Testis (tissue), 3 donors: Measurements from ENCODE around the gene NEUROG1. TPM values are rescaled to one million over a fixed set of nuclear protein-coding genes. Genes with fewer than 3 reads are reported as not detected.
A peak's percentile ranks its signal among the peaks of the same experiment; 100 is the strongest.

ENCODE experiments used
- DNase-seq: peaks from one replicate; pipeline ENCODE4 v3.0.0-alpha.2; 2019
- H3K27ac ChIP-seq, 2 donors: fragments of 200-600 bp; sonication (generic); one replicate each; pipeline ENCODE4 v1.5.1; 2019
- H3K27me3 ChIP-seq: fragments of 200-600 bp; sonication (generic); one replicate; pipeline ENCODE4 v1.5.1; 2019
- H3K36me3 ChIP-seq: fragments of 200-600 bp; sonication (generic); one replicate; pipeline ENCODE4 v1.5.1; 2017; ENCODE audit warnings: low read depth; ENCODE audit errors: missing control alignments
- H3K4me1 ChIP-seq: fragments of 200-600 bp; sonication (generic); one replicate; pipeline ENCODE4 v1.5.1; 2019
- H3K4me3 ChIP-seq, 2 donors: fragments of 200-600 bp; sonication (generic); one replicate each; pipeline ENCODE4 v1.5.1; 2017 to 2019
- H3K9me3 ChIP-seq: fragments of 200-600 bp; sonication (generic); one replicate; pipeline ENCODE4 v1.5.1; 2017
- POLR2A ChIP-seq: fragments of 450-650 bp; IDR thresholded peaks from one replicate; pipeline ENCODE4 v1.6.1; 2017; ENCODE audit warnings: antibody characterized with exemption, mild to moderate bottlenecking, moderate library complexity
- WGBS, 2 donors: methylation state at CpG; one replicate each; pipeline ENCODE4 v1.1.5; 2018; 5-methylcytosine and 5-hydroxymethylcytosine counted together
- intact Hi-C: fragments of 100-400 bp; cut with DNase I; formaldehyde crosslinking; loops from one replicate; pipeline ENCODE4 v1.15.1; 2023; ENCODE audit warnings: low total_unique reads
- polyA plus RNA-seq: library from polyadenylated mRNA; stranded (reverse); fragments of 350-450 nt; fragmentation: Illumina TruSeq; extraction: RNeasy Lipid Tissue Mini Kit (QIAGEN cat#74804); gene quantifications from one replicate; pipeline ENCODE4 v1.2.3, GENCODE V29; 2014; ENCODE audit warnings: low read depth, low replicate concordance; ENCODE audit not compliant: insufficient read depth
- total RNA-seq, 2 donors: library from RNA; depleted of rRNA; stranded (reverse); fragments of >200 nt; gene quantifications; one replicate each; pipeline ENCODE4 v1.2.3, GENCODE V29; 2016
- TF ChIP-seq, protein P1 (sequence below), 3 experiments: fragments of 450-650 bp in 2 of 3; fragments of 200-600 bp in 1 of 3; sonication (generic) in 1 of 3; IDR thresholded peaks; one replicate each; pipeline ENCODE4 v1.5.1; 2016 to 2019; ENCODE audit warnings: antibody characterized with exemption in 3 of 3, mild to moderate bottlenecking in 2 of 3, moderate library complexity in 1 of 3

The NEUROG1 gene
- total and polyA plus RNA-seq, 3 donors from 2014 or later = not detected

DNA sequence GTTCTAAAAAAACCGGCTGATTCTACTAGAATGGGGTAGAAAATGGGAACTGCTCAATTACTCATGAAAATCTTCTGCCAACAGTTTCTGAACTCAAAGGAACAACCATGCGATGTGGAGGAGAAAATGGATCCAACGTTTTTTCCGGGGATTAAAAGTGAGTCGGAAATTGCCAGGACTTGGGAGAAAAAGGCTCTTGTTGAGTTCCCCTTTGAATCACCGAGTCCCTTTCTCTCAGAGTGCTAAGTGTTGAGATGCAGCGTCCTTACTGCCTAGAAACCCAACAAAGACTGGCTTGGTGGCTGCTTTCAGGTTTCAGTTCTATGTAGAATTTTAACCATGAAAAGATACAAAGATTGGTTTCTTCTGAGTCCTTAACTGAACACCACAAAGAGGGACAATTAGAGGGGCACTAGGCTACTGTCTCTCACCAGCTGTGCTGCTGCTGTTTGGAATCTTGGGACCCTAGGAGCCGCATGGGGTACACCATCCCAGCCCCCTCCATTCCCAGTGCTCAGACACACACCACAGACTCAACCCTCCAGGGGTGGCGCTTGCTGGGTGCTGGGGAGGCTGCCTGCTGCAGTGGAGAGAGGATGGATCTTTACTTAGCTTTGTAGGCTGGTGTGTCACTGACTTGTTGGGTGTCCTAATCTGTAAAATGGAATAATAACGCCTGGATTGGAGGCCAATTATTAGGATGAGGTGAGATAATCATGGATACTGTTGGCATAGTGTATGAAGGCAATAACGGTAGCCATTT lies 21.5 kb upstream of the NEUROG1 start:
- intact Hi-C loops = no loop called here
- no peaks in the 10 kb centered on the region for H3K4me1 ChIP-seq
- 80 to 84% methylated on average over 11 of the region's 11 CpGs for WGBS, 2 donors
- TF ChIP-seq, protein P1, sequence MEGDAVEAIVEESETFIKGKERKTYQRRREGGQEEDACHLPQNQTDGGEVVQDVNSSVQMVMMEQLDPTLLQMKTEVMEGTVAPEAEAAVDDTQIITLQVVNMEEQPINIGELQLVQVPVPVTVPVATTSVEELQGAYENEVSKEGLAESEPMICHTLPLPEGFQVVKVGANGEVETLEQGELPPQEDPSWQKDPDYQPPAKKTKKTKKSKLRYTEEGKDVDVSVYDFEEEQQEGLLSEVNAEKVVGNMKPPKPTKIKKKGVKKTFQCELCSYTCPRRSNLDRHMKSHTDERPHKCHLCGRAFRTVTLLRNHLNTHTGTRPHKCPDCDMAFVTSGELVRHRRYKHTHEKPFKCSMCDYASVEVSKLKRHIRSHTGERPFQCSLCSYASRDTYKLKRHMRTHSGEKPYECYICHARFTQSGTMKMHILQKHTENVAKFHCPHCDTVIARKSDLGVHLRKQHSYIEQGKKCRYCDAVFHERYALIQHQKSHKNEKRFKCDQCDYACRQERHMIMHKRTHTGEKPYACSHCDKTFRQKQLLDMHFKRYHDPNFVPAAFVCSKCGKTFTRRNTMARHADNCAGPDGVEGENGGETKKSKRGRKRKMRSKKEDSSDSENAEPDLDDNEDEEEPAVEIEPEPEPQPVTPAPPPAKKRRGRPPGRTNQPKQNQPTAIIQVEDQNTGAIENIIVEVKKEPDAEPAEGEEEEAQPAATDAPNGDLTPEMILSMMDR (IDR thresholded peaks at IDR 0.05) = no peak
- TF ChIP-seq POLR2A = no peak
- DNase-seq = no peak
- H3K27ac ChIP-seq = no peak overlapping the region
- no peak overlapping the region for H3K4me3 ChIP-seq
- no peaks in the 10 kb centered on the region for H3K36me3 ChIP-seq
- H3K9me3 ChIP-seq = no peaks in the 10 kb centered on the region
- H3K27me3 ChIP-seq = no peaks in the 10 kb centered on the region

DNA sequence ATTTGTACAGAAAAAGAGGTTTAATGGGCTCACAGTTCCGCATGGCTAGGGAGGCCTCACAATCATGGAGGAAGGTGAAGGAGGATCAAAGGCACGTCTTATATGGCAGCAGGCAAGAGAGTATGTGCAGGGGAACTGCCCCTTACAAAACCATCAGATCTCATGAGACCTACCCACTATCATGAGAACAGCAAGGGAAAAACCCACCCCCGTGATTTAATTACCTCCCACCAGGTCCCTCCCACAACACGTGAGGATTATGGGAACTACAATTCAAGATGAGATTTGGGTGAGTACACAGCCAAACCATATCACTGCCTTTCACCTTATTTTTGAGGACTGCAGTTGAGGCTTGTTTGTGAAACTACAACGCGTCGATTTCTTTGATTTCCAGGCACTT lies 20.9 kb upstream of the NEUROG1 start:
- no peaks in the 10 kb centered on the region for H3K36me3 ChIP-seq
- no peak overlapping the region for H3K4me3 ChIP-seq
- no peaks in the 10 kb centered on the region for H3K27me3 ChIP-seq
- H3K9me3 ChIP-seq = no peaks in the 10 kb centered on the region
- no peak overlapping the region for H3K27ac ChIP-seq
- 74 to 78% methylated on average over 7 of the region's 7 CpGs for WGBS, 2 donors
- no peaks in the 10 kb centered on the region for H3K4me1 ChIP-seq
- intact Hi-C loops = no loop called here
- no peak for DNase-seq
- TF ChIP-seq POLR2A = no peak
- TF ChIP-seq, protein P1 (IDR thresholded peaks at IDR 0.05) = no peak

DNA sequence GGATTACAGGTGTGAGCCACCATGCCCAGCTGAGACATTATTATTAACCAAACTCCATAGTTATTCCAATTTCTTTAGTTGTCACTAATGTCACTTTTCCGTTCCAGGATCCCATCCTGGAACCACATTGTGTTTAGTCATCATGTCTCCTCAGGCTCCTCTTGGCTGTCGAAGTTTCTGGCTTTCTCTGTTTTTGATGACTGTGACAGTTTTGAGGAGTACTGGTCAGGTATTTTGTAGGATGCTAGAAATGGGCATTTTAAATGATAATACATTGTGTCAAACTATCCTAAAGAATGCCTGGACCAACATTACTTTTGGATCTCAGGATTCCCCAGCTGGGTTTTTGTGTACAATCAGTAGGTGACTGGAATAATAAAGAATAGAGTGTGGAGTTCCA lies 19.8 kb upstream of the NEUROG1 start:
- no peak for DNase-seq
- Histone ChIP-seq H3K27ac (no peak overlapping the region), H3K36me3 (no peaks in the 10 kb centered on the region), H3K27me3 (no peaks in the 10 kb centered on the region), H3K4me3 (no peak overlapping the region), H3K4me1 (no peaks in the 10 kb centered on the region), H3K9me3 (no peaks in the 10 kb centered on the region)
- 84 to 99% methylated on average over 2 of the region's 2 CpGs for WGBS, 2 donors
- TF ChIP-seq POLR2A = no peak
- TF ChIP-seq, protein P1 (IDR thresholded peaks at IDR 0.05) = no peak
- intact Hi-C loops = no loop called here

DNA sequence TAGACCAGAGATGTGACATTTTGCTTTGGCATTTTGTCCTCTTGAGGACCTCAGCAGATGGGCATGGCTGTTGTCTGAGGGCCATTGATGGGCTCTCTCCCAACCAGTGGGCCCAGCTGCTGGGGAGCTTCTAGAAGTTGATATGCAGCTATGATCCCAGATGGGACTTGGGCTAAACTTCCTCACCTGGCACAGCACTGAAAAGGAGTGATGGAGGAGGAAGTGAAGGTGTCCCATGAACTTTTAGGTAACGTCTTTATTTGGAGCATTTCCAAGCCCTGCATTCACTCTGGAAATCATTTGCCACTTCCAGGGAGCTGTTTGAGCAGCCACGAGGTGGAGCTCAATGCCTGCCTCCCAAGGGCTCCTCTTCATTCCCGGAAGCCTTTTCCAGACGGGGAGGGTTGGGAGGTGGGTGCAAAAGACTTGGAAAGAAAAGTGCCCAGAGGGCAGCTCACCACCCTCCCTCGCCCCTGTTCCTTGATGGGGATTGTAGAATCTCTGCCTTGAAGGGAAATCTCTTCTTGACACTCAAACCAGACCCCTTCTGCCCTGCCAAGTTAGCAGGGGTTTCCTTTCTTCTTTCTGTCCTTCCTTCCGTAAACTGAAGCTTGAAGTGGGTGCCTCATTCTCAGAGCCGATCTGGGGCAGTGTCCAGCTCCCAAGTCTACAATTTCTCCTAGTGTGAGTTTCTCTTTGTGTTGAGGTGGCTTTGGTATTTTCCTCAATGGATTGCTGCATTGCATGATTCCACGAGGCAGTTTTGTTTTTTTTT lies 18.1 kb upstream of the NEUROG1 start:
- DNase-seq = peak; percentile 46
- H3K27ac ChIP-seq = no peak overlapping the region
- H3K36me3 ChIP-seq = no peaks in the 10 kb centered on the region
- no peaks in the 10 kb centered on the region for H3K9me3 ChIP-seq
- no peaks in the 10 kb centered on the region for H3K27me3 ChIP-seq
- intact Hi-C loops = loop anchor here (5.0 kb wide), 1 partner anchor 87 kb away; no protein-coding TSS in a partner anchor
- no peak overlapping the region for H3K4me3 ChIP-seq
- no peaks in the 10 kb centered on the region for H3K4me1 ChIP-seq
- TF ChIP-seq, protein P1 (IDR thresholded peaks at IDR 0.05) = peak in 1 of 3 experiments; percentile 14
- no peak for TF ChIP-seq POLR2A
- 36 to 38% methylated on average over 8 of the region's 8 CpGs for WGBS, 2 donors
